Measurements from ENCODE around the gene CFAP99.
A peak's percentile ranks its signal among the peaks of the same experiment; 100 is the strongest.

GRCh38 chr4:2418650-2419571, at the start of gene CFAP99:
- TF ChIP-seq CTCF (IDR thresholded peaks at IDR 0.05), result peak; percentile 41
- TF ChIP-seq EZH2 (IDR thresholded peaks at IDR 0.05; ENCODE audit: borderline replicate concordance, insufficient read depth, low read depth, low read length, poor library complexity, severe bottlenecking), result no peak

All from B cell (primary cell).